Hepatocyte (in vitro differentiated cells): ENCODE measurements around the gene PPP1R13L.

ENCODE experiments used
- CTCF ChIP-seq: fragments of 200-600 bp; sonication (generic); IDR thresholded peaks from 2 replicates; pipeline ENCODE4 v1.5.1; 2016; ENCODE audit warnings: antibody characterized with exemption, mild to moderate bottlenecking; ENCODE audit not compliant: poor library complexity
- EZH2phosphoT487 ChIP-seq: fragments of 200-600 bp; sonication (generic); IDR thresholded peaks from one replicate; pipeline ENCODE4 v1.6.1; 2018; ENCODE audit warnings: antibody characterized with exemption, mild to moderate bottlenecking, low read depth, moderate library complexity; ENCODE audit not compliant: unreplicated experiment, severe bottlenecking

- no peak for TF ChIP-seq CTCF
- TF ChIP-seq EZH2phosphoT487: no peak
These were observed 56.3 kb downstream of the PPP1R13L start for GRCh38 chr19:45348367-45349125.
